ENCODE data around the gene PNPLA7. TPM values are rescaled to one million over a fixed set of nuclear protein-coding genes. Genes with fewer than 3 reads are reported as not detected.

The PNPLA7 gene
- total and polyA plus RNA-seq, 2 of the 13 experiments (the other 11 are each of a cell fraction or from before 2014, with no cell fraction given): 0.42 to 1.5 TPM

GRCh38 chr9:137454597-137455358 lies 95.4 kb downstream of the PNPLA7 start (continued):
- peak; percentile 71 for TF ChIP-seq ZNF574 (CRISPR knock-in tag; IDR thresholded peaks at IDR 0.05)
- no peak for TF ChIP-seq TOE1 (CRISPR knock-in tag; IDR thresholded peaks at IDR 0.05)
- peak; percentile 69; the same call in 1 of the 2 replicates for TF ChIP-seq ZBTB34 (CRISPR knock-in tag; IDR thresholded peaks at IDR 0.05)
- TF ChIP-seq POLR2AphosphoS5 (IDR thresholded peaks at IDR 0.05; ENCODE audit: low read depth, low read length): no peak
- peak in 1 of 2 experiments; percentile 38; a peak in 1 of 4 replicates for TF ChIP-seq REST (IDR thresholded peaks at IDR 0.05; ENCODE audit: borderline replicate concordance in 1 of 2, low read depth in 1 of 2, low read length in 2 of 2)
- TF ChIP-seq ZNF878 (CRISPR knock-in tag; IDR thresholded peaks at IDR 0.05): no peak
- peak; percentile 93 for TF ChIP-seq MTA1 (CRISPR knock-in tag; IDR thresholded peaks at IDR 0.05; ENCODE audit: borderline replicate concordance)
- peak; percentile 95 for TF ChIP-seq SPEN (CRISPR knock-in tag; IDR thresholded peaks at IDR 0.05; ENCODE audit: low read depth)
- TF ChIP-seq HMGA1 (CRISPR knock-in tag; conservative IDR thresholded peaks at IDR 0.05): no peak
- no peak for TF ChIP-seq HCFC1 (IDR thresholded peaks at IDR 0.05; ENCODE audit: low read depth, low read length)
- no peak for TF ChIP-seq PRDM4 (CRISPR knock-in tag; IDR thresholded peaks at IDR 0.05; ENCODE audit: borderline replicate concordance)
- peak; percentile 62 for TF ChIP-seq THAP11 (CRISPR knock-in tag; IDR thresholded peaks at IDR 0.05)
- no peak; the same call in 1 of the 2 replicates for TF ChIP-seq EED (CRISPR knock-in tag; IDR thresholded peaks at IDR 0.05)
- TF ChIP-seq SRSF4 (IDR thresholded peaks at IDR 0.05; ENCODE audit: low read depth, low read length, poor library complexity, severe bottlenecking): no peak
- peak; percentile 90 for TF ChIP-seq ZBTB33 (CRISPR knock-in tag; IDR thresholded peaks at IDR 0.05)
- TF ChIP-seq MTA3 (CRISPR knock-in tag; IDR thresholded peaks at IDR 0.05): no peak

Data from HepG2 (cell line).